Mucosa of stomach (tissue), 1 donor: ENCODE measurements around the gene GAREM1.

ENCODE experiments used
- H3K27me3 ChIP-seq: one replicate; pipeline ENCODE4 v1.7.0; 2013; ENCODE audit warnings: mild to moderate bottlenecking, low read length; ENCODE audit not compliant: control insufficient read depth, insufficient read depth
- H3K36me3 ChIP-seq: one replicate; pipeline ENCODE4 v1.7.0; 2013; ENCODE audit warnings: low read length; ENCODE audit not compliant: control insufficient read depth, insufficient read depth
- H3K4me1 ChIP-seq: one replicate; pipeline ENCODE4 v1.7.0; 2013; ENCODE audit warnings: mild to moderate bottlenecking, low read length; ENCODE audit not compliant: control insufficient read depth, insufficient read depth
- H3K4me3 ChIP-seq: one replicate; pipeline ENCODE4 v1.7.0; 2013; ENCODE audit warnings: low read length
- H3K9ac ChIP-seq: one replicate; pipeline ENCODE4 v1.7.0; 2013; ENCODE audit warnings: mild to moderate bottlenecking, low read length, moderate library complexity
- H3K9me3 ChIP-seq: one replicate; pipeline ENCODE4 v1.7.0; 2013; ENCODE audit warnings: mild to moderate bottlenecking, low read length, moderate library complexity; ENCODE audit not compliant: control insufficient read depth
- donor health status: Pancreatic carcinoma.

The GAREM1 gene

DNA sequence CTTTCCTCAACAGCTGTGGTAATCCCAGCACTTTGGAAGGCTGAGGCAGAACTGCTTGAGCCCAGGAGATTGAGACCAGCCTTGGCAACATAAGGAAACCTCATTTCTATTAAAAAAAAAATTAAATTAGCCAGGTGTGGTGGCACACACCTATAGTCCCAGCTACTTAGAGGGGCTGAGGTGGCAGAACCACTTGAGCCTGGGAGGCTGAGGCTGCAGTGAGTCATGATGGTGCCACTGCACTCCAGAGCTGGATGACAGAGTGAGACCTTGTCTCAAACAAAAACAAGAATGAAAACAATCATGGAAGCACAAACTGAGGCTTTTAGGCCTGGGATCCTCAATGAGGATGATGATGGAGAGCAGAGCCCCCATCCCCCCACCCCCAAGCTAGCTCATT, 19.8 kb downstream of the GAREM1 start:
- H3K9ac ChIP-seq: no peak overlapping the region
- H3K9me3 ChIP-seq: no peaks in the 10 kb centered on the region
- H3K4me1 ChIP-seq: peaks cover 9% of the 10 kb centered on the region
- H3K36me3 ChIP-seq: no peaks in the 10 kb centered on the region
- H3K4me3 ChIP-seq: no peak overlapping the region
- H3K27me3 ChIP-seq: no peaks in the 10 kb centered on the region

DNA sequence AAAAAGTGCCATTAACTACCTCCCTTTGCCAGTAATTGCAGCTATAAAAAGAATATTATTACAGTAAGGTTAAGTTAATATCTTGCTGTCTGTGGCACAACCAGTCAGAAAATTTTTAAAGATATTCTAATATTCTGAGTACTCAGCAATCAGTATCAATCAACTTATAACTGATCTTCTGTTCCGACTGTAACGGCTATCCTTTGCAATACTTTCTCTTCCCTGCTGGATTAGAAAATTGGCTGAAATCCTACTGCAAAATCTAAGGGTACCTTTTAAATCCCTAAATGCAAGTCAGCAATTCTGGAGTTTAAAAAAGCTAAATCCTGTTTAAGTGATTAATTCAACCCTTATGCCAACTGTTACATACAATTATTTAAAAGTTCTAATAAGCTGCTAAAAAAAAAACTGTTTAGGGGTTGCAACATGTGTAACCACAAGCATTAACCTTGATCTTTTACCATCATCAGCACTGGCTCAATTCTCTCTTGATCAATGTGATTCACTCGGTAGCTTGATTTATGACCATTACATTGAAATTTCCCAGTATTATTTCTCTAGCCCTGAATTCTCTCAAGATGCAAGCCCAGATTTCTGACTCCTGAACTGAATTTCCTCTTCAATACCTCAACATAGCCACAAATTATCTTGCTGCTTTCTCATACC, 20.5 kb downstream of the GAREM1 start:
- Histone ChIP-seq H3K9ac (no peak overlapping the region), H3K36me3 (no peaks in the 10 kb centered on the region), H3K27me3 (no peaks in the 10 kb centered on the region), H3K4me1 (peaks cover 9% of the 10 kb centered on the region), H3K9me3 (no peaks in the 10 kb centered on the region), H3K4me3 (no peak overlapping the region)

DNA sequence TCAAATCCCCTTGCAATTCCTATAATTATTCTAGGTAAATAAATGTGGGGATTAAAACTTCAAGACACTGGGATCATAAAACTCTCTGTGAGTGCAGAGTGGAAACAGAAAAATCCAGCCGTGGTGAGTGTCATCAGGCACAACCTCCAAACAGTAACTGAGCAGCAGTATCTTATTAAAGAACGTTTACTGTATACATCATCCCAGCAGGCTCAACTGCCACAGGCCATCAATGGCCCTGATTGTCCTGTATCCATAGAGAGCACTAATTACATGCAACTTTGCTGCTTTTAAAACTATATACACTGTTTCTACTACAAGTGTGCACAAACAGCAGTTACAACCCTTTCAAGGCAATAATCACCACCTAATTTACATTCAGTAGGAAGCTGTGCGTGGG, 23.9 kb downstream of the GAREM1 start:
- no peaks in the 10 kb centered on the region for H3K36me3 ChIP-seq
- no peaks in the 10 kb centered on the region for H3K27me3 ChIP-seq
- no peak overlapping the region for H3K4me3 ChIP-seq
- peaks cover 9% of the 10 kb centered on the region for H3K4me1 ChIP-seq
- no peaks in the 10 kb centered on the region for H3K9me3 ChIP-seq
- H3K9ac ChIP-seq: no peak overlapping the region

DNA sequence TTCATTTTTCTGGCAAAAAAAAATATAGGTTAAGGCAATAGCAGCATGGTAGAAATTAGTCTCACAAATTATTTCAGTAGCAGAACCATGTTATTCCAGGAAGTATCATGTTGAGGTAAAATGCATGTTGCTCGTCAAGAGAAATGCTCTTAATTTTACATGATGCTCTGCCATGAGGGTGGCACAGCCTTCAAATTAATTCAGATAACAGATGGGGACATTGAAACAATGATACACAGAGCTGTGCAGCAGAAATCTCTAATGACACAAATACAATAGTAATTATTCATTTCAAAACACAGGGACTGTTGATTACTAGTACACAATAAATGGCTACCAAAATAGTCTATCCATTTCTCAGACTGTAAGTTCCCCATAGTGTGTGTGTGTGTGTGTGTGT, 24.8 kb downstream of the GAREM1 start:
- Histone ChIP-seq H3K9me3 (no peaks in the 10 kb centered on the region), H3K9ac (no peak overlapping the region), H3K36me3 (no peaks in the 10 kb centered on the region), H3K27me3 (no peaks in the 10 kb centered on the region), H3K4me1 (no peaks in the 10 kb centered on the region), H3K4me3 (no peak overlapping the region)

DNA sequence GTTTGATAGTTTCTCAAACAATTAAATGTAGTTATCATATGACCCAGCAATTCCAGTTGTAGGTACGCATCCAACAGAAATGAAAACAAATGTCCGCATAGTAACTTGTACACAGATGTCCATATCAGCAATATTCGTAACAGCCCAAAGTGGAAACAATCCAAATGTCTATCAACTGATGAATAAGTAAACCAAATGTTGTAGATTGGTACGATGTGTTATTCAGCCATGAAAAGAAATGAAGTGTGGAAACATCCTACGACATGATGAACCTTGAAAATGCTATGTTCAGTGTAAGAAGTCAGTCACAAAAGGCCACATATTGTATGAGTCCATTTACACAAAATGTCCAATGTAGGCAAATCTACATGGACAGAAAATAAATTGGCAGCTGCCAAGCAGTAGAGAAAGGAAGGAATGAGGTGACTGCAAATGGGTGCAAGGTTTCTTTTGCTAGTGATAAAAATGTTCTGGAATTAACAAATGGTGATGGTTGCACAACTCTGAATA, 26.9 kb downstream of the GAREM1 start:
- Histone ChIP-seq H3K36me3 (no peaks in the 10 kb centered on the region), H3K4me1 (peaks cover 11% of the 10 kb centered on the region), H3K27me3 (no peaks in the 10 kb centered on the region), H3K9me3 (no peaks in the 10 kb centered on the region), H3K9ac (no peak overlapping the region), H3K4me3 (no peak overlapping the region)

DNA sequence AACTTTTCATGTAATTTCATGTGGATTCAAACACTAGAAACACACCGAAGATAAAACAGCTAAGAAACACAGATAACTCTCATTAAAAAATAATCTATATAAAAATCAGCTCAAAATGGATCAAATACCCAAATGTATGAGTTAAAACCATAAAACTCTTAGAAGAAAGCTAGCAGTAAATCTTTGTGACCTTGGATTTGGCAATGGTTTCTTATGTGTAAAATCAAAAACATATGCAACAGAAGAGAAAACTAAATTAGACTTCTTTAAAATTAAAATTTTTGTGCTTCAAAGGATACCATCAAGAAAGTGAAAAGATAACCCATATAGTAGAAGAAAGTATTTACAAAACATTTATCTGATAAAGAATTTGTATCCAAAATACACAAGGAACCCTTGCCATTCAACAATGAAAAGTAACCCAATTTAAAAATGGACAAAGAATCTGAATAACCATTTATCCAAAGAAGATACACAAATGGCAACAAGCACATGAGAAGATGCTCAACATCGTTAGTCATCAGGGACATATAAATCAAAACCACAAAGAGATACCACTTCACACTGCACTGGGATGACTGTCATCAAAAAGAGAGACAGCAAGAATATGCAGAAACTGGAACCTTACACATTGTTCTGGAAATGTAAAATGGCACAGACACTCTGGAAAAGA, 27.5 kb downstream of the GAREM1 start:
- Histone ChIP-seq H3K4me3 (no peak overlapping the region), H3K36me3 (no peaks in the 10 kb centered on the region), H3K9ac (no peak overlapping the region), H3K9me3 (no peaks in the 10 kb centered on the region), H3K4me1 (peaks cover 11% of the 10 kb centered on the region), H3K27me3 (no peaks in the 10 kb centered on the region)

DNA sequence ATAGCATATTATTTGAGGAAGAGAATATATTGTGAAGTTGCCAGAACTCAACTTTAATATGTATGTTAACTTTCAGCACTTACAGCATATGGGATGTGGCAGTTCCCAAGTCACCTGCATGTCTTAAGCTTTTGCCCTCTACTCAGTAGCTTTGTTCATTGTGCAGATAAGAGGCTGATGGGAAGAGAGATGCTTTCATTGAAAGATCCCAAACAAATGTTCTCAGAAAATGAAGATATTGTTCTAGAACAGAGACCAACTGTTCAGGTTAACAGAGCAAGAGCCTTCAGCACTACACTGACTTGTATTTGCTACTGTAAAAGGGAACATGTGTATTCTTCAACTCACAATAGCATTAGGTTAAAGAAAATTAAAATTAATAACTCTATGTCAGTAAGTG, 28.1 kb downstream of the GAREM1 start:
- H3K4me3 ChIP-seq: no peak overlapping the region
- H3K9me3 ChIP-seq: no peaks in the 10 kb centered on the region
- no peak overlapping the region for H3K9ac ChIP-seq
- no peaks in the 10 kb centered on the region for H3K36me3 ChIP-seq
- no peaks in the 10 kb centered on the region for H3K27me3 ChIP-seq
- peaks cover 11% of the 10 kb centered on the region for H3K4me1 ChIP-seq

DNA sequence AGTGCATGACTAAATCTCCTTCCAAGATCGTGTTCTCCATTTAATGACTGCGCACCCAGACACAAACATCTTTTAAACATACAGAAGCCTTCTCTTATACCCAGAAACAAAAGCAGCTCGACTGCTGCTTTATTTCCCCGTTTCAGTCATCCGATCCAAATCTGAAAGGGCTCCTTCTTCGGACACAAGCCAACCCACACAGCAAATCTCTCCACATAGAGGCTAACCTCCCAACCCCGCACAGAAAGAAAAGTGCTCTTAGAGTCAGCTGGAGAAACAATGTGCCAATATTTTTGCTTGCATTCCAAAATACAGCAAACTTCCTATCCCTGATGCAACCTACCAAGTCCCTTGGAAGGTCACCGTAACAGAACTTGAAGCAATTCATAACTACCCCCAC, 29.1 kb downstream of the GAREM1 start:
- Histone ChIP-seq H3K4me1 (peaks cover 11% of the 10 kb centered on the region), H3K27me3 (no peaks in the 10 kb centered on the region), H3K9ac (no peak overlapping the region), H3K36me3 (no peaks in the 10 kb centered on the region), H3K9me3 (no peaks in the 10 kb centered on the region), H3K4me3 (no peak overlapping the region)

DNA sequence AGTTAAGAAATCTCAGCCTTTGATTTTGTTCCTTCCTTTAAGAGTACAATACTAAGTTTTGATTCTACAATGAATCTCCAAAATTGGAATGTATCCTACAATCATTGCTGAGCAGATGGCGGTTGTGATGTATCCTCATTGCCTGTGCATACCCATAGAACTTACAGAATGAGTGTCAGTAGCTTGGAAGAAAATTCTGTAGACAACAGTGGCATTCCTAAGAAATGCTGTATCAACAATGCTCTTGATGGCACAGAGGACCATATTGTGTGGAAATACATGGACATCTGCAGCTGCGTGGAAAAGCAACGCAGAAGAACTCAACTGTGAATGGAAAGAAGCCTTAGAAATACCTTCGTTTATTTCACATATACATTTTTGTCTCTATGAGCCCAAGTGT, 30.2 kb downstream of the GAREM1 start:
- Histone ChIP-seq H3K9me3 (no peaks in the 10 kb centered on the region), H3K9ac (no peak overlapping the region), H3K4me3 (no peak overlapping the region), H3K4me1 (peaks cover 21% of the 10 kb centered on the region), H3K36me3 (no peaks in the 10 kb centered on the region), H3K27me3 (no peaks in the 10 kb centered on the region)

DNA sequence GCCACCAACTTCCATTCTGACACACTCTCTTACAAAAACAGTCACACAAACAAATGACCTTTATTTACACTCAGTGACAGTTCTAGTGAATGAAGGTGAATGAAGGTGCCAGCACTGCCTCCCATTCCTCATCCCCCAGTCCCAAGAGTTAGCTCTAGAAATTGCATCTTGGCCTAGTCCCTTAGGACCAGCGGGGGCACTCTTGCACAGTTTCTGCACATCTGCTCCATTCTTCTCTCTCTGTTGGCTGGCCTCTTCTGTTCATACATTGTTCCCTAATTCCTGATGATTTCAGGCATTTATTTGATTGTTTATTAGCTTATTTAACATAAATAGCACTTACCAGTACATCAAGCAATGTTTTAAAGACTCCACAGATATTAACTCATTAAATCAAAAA, 30.9 kb downstream of the GAREM1 start:
- Histone ChIP-seq H3K4me3 (no peak overlapping the region), H3K9me3 (no peaks in the 10 kb centered on the region), H3K36me3 (no peaks in the 10 kb centered on the region), H3K9ac (no peak overlapping the region), H3K27me3 (no peaks in the 10 kb centered on the region), H3K4me1 (peaks cover 24% of the 10 kb centered on the region)

DNA sequence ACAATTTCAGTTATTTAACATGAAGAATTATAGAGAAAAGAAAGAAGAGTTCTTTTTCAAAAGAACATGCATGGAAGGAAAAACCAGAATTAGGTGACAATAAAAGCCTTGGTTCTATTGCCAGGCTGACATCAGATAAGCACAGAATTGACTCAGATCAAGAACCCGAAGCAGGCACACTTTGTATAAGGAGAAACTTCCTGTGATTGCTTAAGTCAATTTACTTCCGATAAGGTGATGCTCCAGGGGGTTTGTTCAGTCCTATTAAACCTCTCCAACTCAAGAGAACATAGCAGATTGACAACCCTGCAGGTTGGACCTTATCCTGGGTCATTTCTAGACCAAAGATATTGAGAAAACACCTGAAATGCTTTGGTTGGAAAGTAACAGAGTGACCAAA, 31.4 kb downstream of the GAREM1 start:
- no peaks in the 10 kb centered on the region for H3K9me3 ChIP-seq
- no peaks in the 10 kb centered on the region for H3K36me3 ChIP-seq
- H3K27me3 ChIP-seq: no peaks in the 10 kb centered on the region
- H3K4me1 ChIP-seq: peaks cover 28% of the 10 kb centered on the region
- no peak overlapping the region for H3K4me3 ChIP-seq
- no peak overlapping the region for H3K9ac ChIP-seq

DNA sequence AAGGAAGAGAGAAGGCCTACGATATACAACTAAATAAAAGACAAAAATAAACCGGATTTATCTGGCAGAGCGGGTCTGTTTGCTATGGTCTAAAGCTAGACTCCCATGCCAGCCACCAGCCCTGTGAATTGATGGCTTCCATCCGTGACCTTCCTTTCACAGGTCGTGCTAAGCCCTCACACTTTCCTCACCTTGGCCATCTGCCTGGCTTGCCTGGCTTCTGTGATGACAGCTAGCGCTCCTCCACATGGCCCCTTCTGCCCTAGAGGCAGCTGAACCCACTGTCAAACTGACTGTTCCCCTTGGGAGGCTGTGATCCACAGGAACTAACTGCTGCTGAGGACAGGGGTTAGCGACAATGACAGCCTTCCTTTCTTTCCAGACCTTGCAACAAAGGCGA, 32.5 kb downstream of the GAREM1 start:
- no peak overlapping the region for H3K9ac ChIP-seq
- no peaks in the 10 kb centered on the region for H3K27me3 ChIP-seq
- no peaks in the 10 kb centered on the region for H3K9me3 ChIP-seq
- no peaks in the 10 kb centered on the region for H3K36me3 ChIP-seq
- peaks cover 28% of the 10 kb centered on the region for H3K4me1 ChIP-seq
- no peak overlapping the region for H3K4me3 ChIP-seq
